ENCODE data around the gene BEND6.

Gene BEND6

DNA sequence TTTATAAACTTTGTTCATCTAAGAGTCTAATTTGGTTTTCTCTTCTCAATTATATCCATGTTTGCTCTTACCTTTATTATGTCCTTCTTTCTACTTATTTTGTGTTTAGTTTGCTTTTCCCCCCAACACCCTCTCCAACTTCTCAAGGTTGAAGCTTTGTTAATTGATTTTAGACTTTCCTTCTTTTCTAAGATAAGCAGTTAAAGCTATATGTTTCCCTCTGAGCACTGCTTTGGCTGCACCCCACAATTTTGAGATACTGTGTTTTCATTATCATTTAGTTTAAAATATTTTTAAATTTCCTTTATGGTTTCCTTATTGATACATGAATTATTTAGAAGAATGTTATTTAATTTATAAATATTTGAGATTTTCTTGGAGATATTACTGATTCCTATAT is 13.9 kb upstream of the BEND6 start:
- no peak for DNase-seq (ENCODE audit: low spot score)

DNA sequence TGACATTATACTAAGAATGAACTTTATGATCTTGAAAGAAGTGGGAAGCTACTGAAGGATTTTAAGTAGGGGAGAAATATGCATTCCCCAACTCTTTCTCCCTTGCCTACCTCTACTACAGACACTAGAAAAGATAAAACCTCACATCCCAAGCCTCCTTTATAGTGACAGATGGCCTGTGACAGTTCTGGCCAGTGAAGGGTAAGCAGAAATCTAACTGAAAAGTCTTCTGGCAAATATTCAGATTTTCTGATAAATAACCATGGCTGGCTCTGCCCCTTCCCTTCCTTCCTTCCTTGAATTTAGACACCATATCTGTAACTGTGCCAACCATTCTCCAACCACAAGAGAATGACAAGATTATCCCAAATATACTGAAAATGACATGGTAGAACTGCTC is 10.2 kb upstream of the BEND6 start:
- DNase-seq (ENCODE audit: low spot score), result no peak

- no peak for DNase-seq (ENCODE audit: low spot score)
Measured at GRCh38 chr6:56946368-56946767, 8.5 kb upstream of the BEND6 start.

- DNase-seq (ENCODE audit: low spot score), result no peak
Measured at GRCh38 chr6:56947924-56948323, 7.0 kb upstream of the BEND6 start.

DNA sequence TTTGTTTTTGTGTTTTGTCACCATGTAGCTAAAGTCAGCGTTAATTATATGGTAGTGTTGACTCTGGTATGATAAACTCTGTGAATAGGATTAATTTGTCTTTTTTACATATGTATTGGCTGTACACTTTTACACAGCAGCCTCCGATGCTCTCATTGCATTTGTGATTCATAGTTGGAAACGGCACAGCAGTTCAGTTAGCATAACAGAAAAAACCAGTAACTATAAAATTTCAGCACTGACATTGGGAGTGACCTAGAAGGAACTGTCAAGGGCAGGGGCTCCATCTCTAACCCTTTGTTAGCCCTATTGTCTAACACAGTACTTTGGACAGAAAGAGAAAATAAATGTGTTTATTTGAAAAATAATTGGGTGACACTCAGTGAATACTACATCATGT is 5.6 kb upstream of the BEND6 start:
- DNase-seq (ENCODE audit: low spot score), result no peak

DNA sequence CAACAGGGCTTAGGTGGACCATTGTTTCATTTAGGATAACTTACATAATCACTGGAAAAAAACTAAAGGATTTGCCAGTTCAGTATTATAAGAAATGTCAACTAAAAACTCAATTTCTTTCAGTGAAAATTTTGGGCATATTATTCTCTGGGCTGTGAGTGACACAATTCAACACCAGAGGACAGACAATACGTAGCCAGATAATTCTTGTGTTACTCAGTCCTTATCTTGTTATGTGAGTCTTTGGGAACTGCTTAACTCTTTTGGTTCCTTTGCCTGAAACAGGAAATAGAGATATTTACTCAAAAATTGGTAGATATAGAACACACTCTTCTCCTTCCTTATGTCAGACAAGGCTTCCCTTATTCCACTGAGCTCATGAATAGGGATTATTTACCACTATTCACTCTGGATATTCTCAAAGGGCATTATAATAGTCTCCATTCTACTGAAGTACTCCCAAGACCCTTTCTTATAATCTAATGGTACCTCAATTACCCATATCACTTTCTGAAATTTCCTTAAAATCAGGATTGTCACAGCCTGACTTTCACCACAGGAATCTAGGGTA is 4.9 kb upstream of the BEND6 start:
- no peak for DNase-seq (ENCODE audit: low spot score)

GRCh38 chr6:56951049-56951831 is 3.7 kb upstream of the BEND6 start:
- no peak for DNase-seq (ENCODE audit: low spot score)

DNA sequence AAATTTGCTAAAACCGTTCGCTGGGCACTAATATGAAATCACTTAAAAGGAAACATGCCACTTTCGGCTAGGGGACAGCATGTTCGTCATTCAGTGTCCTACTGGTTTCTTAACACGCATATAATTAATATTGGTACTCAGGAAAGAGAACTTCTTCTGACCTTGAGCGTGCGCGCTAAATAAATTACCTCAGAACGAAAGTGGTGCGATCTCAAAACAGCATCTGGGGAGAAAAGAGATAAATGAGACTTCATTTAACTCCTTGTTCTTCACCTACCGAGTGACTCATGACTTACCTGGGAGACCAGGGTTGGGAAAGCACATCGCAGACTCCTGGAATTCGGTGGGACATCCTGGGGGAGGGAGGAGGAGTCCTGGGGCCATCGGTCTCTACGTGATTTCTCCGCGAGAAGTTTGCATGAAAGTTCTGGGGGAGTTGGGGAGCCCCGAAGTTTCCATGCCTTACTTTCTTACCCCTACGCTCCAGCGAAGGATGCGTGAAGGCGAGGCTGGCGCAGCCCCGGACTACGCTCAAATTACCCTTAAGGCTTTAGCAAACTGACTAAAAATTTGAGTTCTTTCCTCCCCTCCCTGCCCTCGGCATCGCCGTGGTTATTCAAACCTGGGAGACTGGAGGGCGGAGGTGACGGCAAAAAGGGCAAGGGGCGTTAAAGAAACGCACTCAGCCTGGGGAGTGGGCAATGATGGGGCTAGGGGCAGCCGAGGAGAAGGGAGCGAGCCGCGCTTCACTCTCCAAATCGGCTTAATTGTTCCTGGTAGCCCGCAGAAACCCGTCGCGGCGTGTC is 1.1 kb upstream of the BEND6 start:
- no peak for DNase-seq (ENCODE audit: low spot score)

GRCh38 chr6:56955171-56956155 is 556 bp downstream of the BEND6 start:
- DNase-seq (ENCODE audit: low spot score), result peak; percentile 39

GRCh38 chr6:56956491-56956890 is 1.6 kb downstream of the BEND6 start:
- DNase-seq (ENCODE audit: low spot score), result no peak

DNA sequence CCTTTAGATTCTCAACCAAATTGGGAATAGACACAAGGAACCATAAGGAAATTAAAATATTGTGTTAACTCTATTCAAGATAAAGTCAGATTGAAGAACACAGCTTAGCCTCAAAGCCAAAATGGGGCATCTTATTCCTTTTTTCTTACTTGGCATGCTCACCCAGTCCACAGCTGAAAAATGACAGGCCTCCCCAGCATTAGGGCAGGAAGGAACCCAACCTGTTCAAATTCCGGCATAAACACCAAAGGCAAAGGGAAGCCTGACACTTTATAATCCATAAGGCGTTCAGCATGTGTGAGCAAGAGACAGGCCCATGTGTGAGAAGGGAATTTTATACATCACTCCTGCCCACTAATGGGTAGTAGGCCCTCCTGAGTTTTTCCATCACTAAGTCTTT is 2.9 kb downstream of the BEND6 start:
- DNase-seq (ENCODE audit: low spot score), result no peak

GRCh38 chr6:56958481-56958880 is 3.6 kb downstream of the BEND6 start:
- no peak for DNase-seq (ENCODE audit: low spot score)

- DNase-seq (ENCODE audit: low spot score), result no peak
Measured at GRCh38 chr6:56959094-56959493, 4.2 kb downstream of the BEND6 start.

GRCh38 chr6:56959938-56960337 is 5.0 kb downstream of the BEND6 start:
- no peak for DNase-seq (ENCODE audit: low spot score)

- DNase-seq (ENCODE audit: low spot score), result no peak
Measured at GRCh38 chr6:56961151-56961550, 6.2 kb downstream of the BEND6 start.

DNA sequence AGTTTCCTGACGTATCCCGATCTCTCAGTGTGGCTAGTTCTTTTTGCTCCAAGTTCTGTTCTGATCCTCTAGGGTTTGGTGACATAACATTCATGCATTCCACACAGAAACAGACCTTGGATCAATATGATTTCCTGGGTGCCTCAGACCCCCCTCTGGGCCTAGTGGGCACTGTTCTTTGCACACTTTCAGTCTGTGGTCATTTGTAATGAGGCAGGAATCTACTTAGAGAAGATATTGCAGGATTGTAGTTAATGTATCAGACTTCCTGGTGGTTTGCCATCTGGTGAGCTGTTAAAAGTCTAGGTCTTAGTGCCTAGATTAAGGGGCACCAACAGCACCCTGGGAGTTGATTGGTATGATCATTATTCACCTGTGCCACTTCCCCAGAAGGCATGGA is 7.5 kb downstream of the BEND6 start:
- DNase-seq (ENCODE audit: low spot score), result no peak

DNA sequence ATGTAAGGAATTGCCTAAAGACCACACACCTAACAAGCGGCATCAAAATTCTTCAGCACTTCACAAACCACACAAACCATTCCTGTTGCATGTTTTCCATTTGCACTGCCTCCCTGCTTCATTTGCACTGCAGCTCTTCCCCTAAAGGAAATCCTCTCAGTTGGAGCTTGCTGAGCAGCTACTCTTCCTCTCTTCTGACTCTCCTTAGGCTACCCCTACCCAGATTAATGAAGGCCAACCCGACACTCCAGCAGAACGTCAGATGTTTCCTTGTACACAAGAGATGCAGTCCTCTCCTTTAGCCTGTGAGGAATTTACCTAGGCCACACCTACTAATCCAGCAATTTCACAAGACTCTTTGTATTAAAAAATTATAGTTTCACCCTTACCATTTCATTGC is 8.1 kb downstream of the BEND6 start:
- no peak for DNase-seq (ENCODE audit: low spot score)

DNA sequence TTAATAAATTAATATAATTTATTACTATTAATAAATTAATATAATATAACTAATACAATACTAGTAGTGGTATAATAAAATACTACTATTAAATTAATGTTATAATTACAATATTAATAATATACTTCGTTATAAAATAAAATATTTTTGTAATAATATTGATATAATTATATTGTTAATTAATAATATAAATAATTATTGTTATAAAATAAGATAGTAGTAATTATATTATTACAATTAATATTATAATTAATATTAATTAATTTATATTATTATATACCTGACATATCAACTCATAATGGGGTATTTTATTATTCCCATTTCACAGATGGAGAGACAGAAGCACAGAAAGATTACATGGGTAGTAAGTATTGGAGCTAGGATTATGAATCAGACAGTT is 8.9 kb downstream of the BEND6 start:
- DNase-seq (ENCODE audit: low spot score), result no peak

DNA sequence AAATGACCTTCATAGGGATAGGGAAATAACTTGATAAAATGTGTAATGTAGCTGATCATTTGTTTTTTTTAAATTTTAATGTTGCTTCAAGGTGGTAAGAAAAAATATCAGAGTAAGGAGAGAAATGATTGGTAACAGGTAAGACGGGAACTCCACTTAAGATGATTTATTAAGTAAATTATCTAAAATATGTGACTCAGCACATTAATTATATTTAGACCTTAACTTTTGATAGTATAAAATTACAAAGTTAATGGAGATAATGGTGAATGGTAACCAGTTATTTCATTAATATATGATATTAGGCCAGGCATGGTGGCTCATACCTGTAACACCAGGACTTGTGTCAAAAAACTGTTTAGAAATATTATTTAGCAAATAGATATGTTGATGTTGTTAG is 10.2 kb downstream of the BEND6 start:
- no peak for DNase-seq (ENCODE audit: low spot score)

DNA sequence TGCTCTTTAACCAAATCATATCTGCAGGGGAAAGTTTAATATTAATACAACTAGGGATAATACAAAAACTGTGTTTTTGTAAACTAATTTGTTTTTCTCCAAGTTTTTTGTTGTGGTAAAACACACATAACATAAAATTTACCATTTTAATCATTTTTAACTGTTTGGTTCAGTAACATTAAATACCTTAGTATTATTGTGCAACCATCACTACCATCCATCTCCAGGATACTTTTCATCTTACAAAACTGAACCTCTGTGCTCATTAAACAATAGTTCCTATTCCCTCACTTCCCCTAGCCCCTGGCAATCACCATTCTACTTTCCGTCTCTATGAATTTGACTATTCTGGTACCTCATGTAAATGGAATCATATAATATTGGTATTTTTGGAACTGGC is 15.9 kb downstream of the BEND6 start:
- no peak for DNase-seq (ENCODE audit: low spot score)

DNA sequence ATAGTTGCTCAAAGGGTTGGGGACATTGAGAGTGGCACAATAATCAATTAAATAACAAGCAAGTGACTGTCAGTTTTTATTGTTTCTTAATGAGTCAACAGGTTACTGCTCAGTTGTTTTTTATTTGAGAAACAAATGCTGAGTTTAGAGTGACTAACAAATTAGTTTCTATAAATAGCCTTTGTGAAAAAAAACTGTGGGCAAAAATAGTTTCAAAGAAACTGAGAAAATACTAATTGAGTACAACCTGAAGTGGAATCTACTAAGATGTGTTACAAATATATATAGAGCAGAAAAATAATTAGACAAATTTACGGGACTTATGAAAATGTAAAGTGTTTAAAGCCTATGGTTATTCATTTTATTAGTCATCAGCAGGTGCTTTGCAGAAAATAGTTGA is 22.3 kb downstream of the BEND6 start:
- no peak for DNase-seq (ENCODE audit: low spot score)

GRCh38 chr6:56978530-56978929 is 23.6 kb downstream of the BEND6 start:
- no peak for DNase-seq (ENCODE audit: low spot score)

All from CD4-positive, alpha-beta T cell treated with Interleukin-2 at 100 ng/mL for 4 hours (primary cell).